HUES6 (cell line): ENCODE measurements around the gene BLOC1S4.
"Not testable (repeated sequence)": the region's sequence is repeated elsewhere in the genome, so short reads cannot be mapped to it uniquely, and the experiment has no call there.

Source experiments
- H3K27ac ChIP-seq: 2 replicates; pipeline ENCODE4 v1.7.0; 2013; ENCODE audit warnings: low read depth, mild to moderate bottlenecking, low read length, inconsistent platforms
- H3K27me3 ChIP-seq: 2 replicates; pipeline ENCODE4 v1.6.1; 2013; ENCODE audit warnings: low read length; ENCODE audit not compliant: control insufficient read depth, insufficient read depth
- H3K36me3 ChIP-seq: 2 replicates; pipeline ENCODE4 v1.6.1; 2013; ENCODE audit warnings: low read length; ENCODE audit not compliant: control insufficient read depth, insufficient read depth
- H3K4me1 ChIP-seq: 2 replicates; pipeline ENCODE4 v1.6.1; 2013; ENCODE audit warnings: low read length; ENCODE audit not compliant: control insufficient read depth, insufficient read depth
- H3K4me3 ChIP-seq: 2 replicates; pipeline ENCODE4 v1.5.1; 2013; ENCODE audit warnings: low read depth, low read length
- H3K9ac ChIP-seq: one replicate; pipeline ENCODE4 v1.6.1; 2013; ENCODE audit warnings: mild to moderate bottlenecking, low read length
- H3K9me3 ChIP-seq: 2 replicates; pipeline ENCODE4 v1.6.1; 2013; ENCODE audit warnings: low read depth, low read length; ENCODE audit not compliant: control insufficient read depth, insufficient read depth

BLOC1S4 gene

GRCh38 chr4:6716018-6716911 lies at the start of gene BLOC1S4:
BLOC1S4 (plus strand) TSS chr4:6716174; CDS start chr4:6716210, 36 bp downstream.
- Histone ChIP-seq H3K27me3 (no peaks in the 10 kb centered on the region; the same call in 1 of the 2 replicates), H3K36me3 (no peaks in the 10 kb centered on the region), H3K4me1 (0 out of 2 replicates have a peak, but pooled peaks cover 3% of the 10 kb centered on the region), H3K9ac (peak within 1 kb of the TSS; percentile 97), H3K4me3 (peak within 1 kb of the TSS; percentile 99), H3K9me3 (no peaks in the 10 kb centered on the region), H3K27ac (peak within 1 kb of the TSS; percentile 70; the same call in 1 of the 2 replicates)

GRCh38 chr4:6668391-6668790 lies 47.6 kb upstream of the BLOC1S4 start:
- no peak overlapping the region for H3K9ac ChIP-seq
- H3K36me3 ChIP-seq = no peaks in the 10 kb centered on the region
- no peak overlapping the region for H3K4me3 ChIP-seq
- H3K9me3 ChIP-seq = peaks cover 4% of the 10 kb centered on the region
- H3K4me1 ChIP-seq = no peaks in the 10 kb centered on the region
- H3K27me3 ChIP-seq = peaks cover 4% of the 10 kb centered on the region; the same call in 1 of the 2 replicates
- H3K27ac ChIP-seq = no peak overlapping the region

GRCh38 chr4:6671648-6672047 lies 44.3 kb upstream of the BLOC1S4 start:
- Histone ChIP-seq H3K9ac (no peak overlapping the region), H3K4me3 (no peak overlapping the region), H3K27me3 (no peaks in the 10 kb centered on the region), H3K9me3 (no peaks in the 10 kb centered on the region; the same call in 1 of the 2 replicates), H3K4me1 (peaks cover 13% of the 10 kb centered on the region), H3K36me3 (peaks cover 16% of the 10 kb centered on the region), H3K27ac (no peak overlapping the region)

GRCh38 chr4:6672131-6672530 lies 43.8 kb upstream of the BLOC1S4 start:
- peaks cover 15% of the 10 kb centered on the region for H3K4me1 ChIP-seq
- no peaks in the 10 kb centered on the region; the same call in 1 of the 2 replicates for H3K9me3 ChIP-seq
- H3K9ac ChIP-seq = no peak overlapping the region
- H3K27ac ChIP-seq = no peak overlapping the region
- H3K4me3 ChIP-seq = no peak overlapping the region
- H3K36me3 ChIP-seq = peaks cover 21% of the 10 kb centered on the region
- H3K27me3 ChIP-seq = no peaks in the 10 kb centered on the region

- peaks cover 22% of the 10 kb centered on the region for H3K36me3 ChIP-seq
- not testable (repeated sequence) for H3K9me3 ChIP-seq, H3K9ac ChIP-seq, H3K27me3 ChIP-seq, H3K27ac ChIP-seq
- H3K4me1 ChIP-seq = peaks cover 15% of the 10 kb centered on the region
- peak overlapping the region; percentile 68; the same call in 1 of the 2 replicates for H3K4me3 ChIP-seq
Observed at GRCh38 chr4:6672541-6673190, 43.3 kb upstream of the BLOC1S4 start.

GRCh38 chr4:6673191-6673659 lies 42.7 kb upstream of the BLOC1S4 start:
- Histone ChIP-seq H3K9ac (peak overlapping the region; percentile 57), H3K4me1 (peaks cover 15% of the 10 kb centered on the region), H3K4me3 (peak overlapping the region; percentile 68), H3K36me3 (peaks cover 22% of the 10 kb centered on the region)
- not testable (repeated sequence) for H3K9me3 ChIP-seq, H3K27me3 ChIP-seq, H3K27ac ChIP-seq

GRCh38 chr4:6673660-6674499 lies 42.1 kb upstream of the BLOC1S4 start:
- no peaks in the 10 kb centered on the region for H3K27me3 ChIP-seq
- peak overlapping the region; percentile 80 for H3K9ac ChIP-seq
- H3K36me3 ChIP-seq = peaks cover 22% of the 10 kb centered on the region
- no peaks in the 10 kb centered on the region; the same call in 1 of the 2 replicates for H3K9me3 ChIP-seq
- H3K4me3 ChIP-seq = peak overlapping the region; percentile 68
- H3K27ac ChIP-seq = peak overlapping the region; percentile 20; the same call in 1 of the 2 replicates
- H3K4me1 ChIP-seq = peaks cover 15% of the 10 kb centered on the region

GRCh38 chr4:6674500-6675149 lies 41.3 kb upstream of the BLOC1S4 start:
- Histone ChIP-seq H3K27me3 (no peaks in the 10 kb centered on the region), H3K9me3 (no peaks in the 10 kb centered on the region; the same call in 1 of the 2 replicates), H3K4me1 (peaks cover 15% of the 10 kb centered on the region), H3K9ac (peak overlapping the region; percentile 80), H3K4me3 (peak overlapping the region; percentile 68), H3K36me3 (peaks cover 22% of the 10 kb centered on the region), H3K27ac (peak overlapping the region; percentile 20; the same call in 1 of the 2 replicates)

- H3K27ac ChIP-seq = no peak overlapping the region
- no peaks in the 10 kb centered on the region; the same call in 1 of the 2 replicates for H3K9me3 ChIP-seq
- H3K27me3 ChIP-seq = no peaks in the 10 kb centered on the region
- peaks cover 15% of the 10 kb centered on the region for H3K4me1 ChIP-seq
- peak overlapping the region; percentile 18 for H3K9ac ChIP-seq
- H3K4me3 ChIP-seq = peak overlapping the region; percentile 7; the same call in 1 of the 2 replicates
- peaks cover 22% of the 10 kb centered on the region for H3K36me3 ChIP-seq
Observed at GRCh38 chr4:6676722-6677558, 39.0 kb upstream of the BLOC1S4 start.
